GM12878 (cell line): ENCODE results near the gene CAPZB. TPM values are rescaled to one million over a fixed set of nuclear protein-coding genes. Genes with fewer than 3 reads are reported as not detected.

Source experiments
- ATAC-seq: fragments of 200-7000 bp; cut with Tn5 transposase; 3 replicates; pipeline ENCODE4 v1.9.1; 2020; ENCODE audit warnings: mild to moderate bottlenecking, moderate library complexity
- BruUV-seq: library from RNA; stranded (reverse); fragments of 400-500 nt; replicated peaks from 2 replicates; lab custom pipeline; 2021; lab: Mats Ljungman, UMichigan
- CTCF ChIA-PET: fragments of 300-600 bp; sonication (Branson Sonifier 250); formaldehyde crosslinking; extraction: SDS; loops from one replicate; lab custom pipeline; 2021; ENCODE audit warnings: inconsistent platforms; lab: Yijun Ruan, JAX
- POLR2A ChIA-PET: fragments of 350-600 bp; formaldehyde crosslinking; extraction: SDS; loops from one replicate; lab custom pipeline; 2021; ENCODE audit warnings: inconsistent platforms; lab: Charles Lee
- RAD21 ChIA-PET: fragments of 300-600 bp; sonication (Branson Sonifier 250); formaldehyde crosslinking; loops from one replicate; lab custom pipeline; 2023; ENCODE audit warnings: antibody characterized with exemption; ENCODE audit not compliant: unreplicated experiment; lab: Charles Lee
- SMC1A ChIA-PET: fragments of 300-600 bp; sonication (Branson Sonifier 250); formaldehyde crosslinking; loops from one replicate; lab custom pipeline; 2023; ENCODE audit not compliant: unreplicated experiment, uncharacterized antibody; lab: Charles Lee
- DNase-seq: peaks from one replicate; pipeline ENCODE4 v3.0.0-alpha.2; 2011; ENCODE audit warnings: low read depth, low spot score
- FAIRE-seq: peaks from 3 replicates; lab custom pipeline; 2011; peaks lifted over from hg19 to GRCh38; lab: Jason Lieb, UNC
- H2AFZ ChIP-seq: 2 replicates; pipeline ENCODE4 v1.6.0; 2011; ENCODE audit warnings: low read depth, low read length, control low read depth; ENCODE audit not compliant: control insufficient read depth
- H3K27ac ChIP-seq: 2 replicates; pipeline ENCODE4 v1.5.1; 2011; ENCODE audit warnings: control low read depth; ENCODE audit not compliant: control insufficient read depth, insufficient read depth
- H3K27me3 ChIP-seq, 2 experiments: replicated peaks in 1 of 2; 2 replicates each; pipeline versions ENCODE4 v1.6.0 to v1.6.1; 2011; ENCODE audit warnings: low read length in 1 of 2; ENCODE audit not compliant: control insufficient read depth in 2 of 2, insufficient read depth in 2 of 2
- H3K36me3 ChIP-seq, 2 experiments: 2 replicates each; pipeline ENCODE4 v1.5.1; 2011; ENCODE audit warnings: low read length in 1 of 2; ENCODE audit not compliant: control insufficient read depth in 2 of 2, insufficient read depth in 2 of 2
- H3K4me1 ChIP-seq: 2 replicates; pipeline ENCODE4 v1.6.1; 2011; ENCODE audit warnings: mild to moderate bottlenecking, low read length, moderate library complexity, mixed read lengths; ENCODE audit not compliant: control insufficient read depth, insufficient read depth
- H3K4me2 ChIP-seq: 2 replicates; pipeline ENCODE4 v1.6.0; 2011; ENCODE audit warnings: control low read depth; ENCODE audit not compliant: control insufficient read depth, insufficient read depth
- H3K4me3 ChIP-seq: fragments of 200-600 bp; sonication (generic); 2 replicates; pipeline ENCODE4 v1.5.1; 2016
- H3K79me2 ChIP-seq: 2 replicates; pipeline ENCODE4 v1.6.0; 2011; ENCODE audit warnings: low read length; ENCODE audit not compliant: control insufficient read depth, insufficient read depth
- H3K9ac ChIP-seq: 2 replicates; pipeline ENCODE4 v1.8.0; 2011; ENCODE audit warnings: low read length, control low read depth, mixed read lengths; ENCODE audit not compliant: control insufficient read depth, insufficient read depth
- H3K9me3 ChIP-seq: replicated peaks from 3 replicates; pipeline ENCODE4 v1.5.1; 2011; ENCODE audit warnings: mild to moderate bottlenecking, low read length; ENCODE audit not compliant: control insufficient read depth, insufficient read depth
- H4K20me1 ChIP-seq: 2 replicates; pipeline ENCODE4 v1.6.0; 2011; ENCODE audit not compliant: control insufficient read depth, insufficient read depth
- CREM ChIP-seq: IDR thresholded peaks from 2 replicates; pipeline ENCODE4 v1.6.1; 2014; ENCODE audit warnings: antibody characterized with exemption, low read depth
- EED ChIP-seq: sonication (generic); IDR thresholded peaks from 2 replicates; pipeline ENCODE4 v1.6.1; 2016; ENCODE audit warnings: antibody characterized with exemption, low read depth
- ETV6 ChIP-seq, 2 experiments: fragments of 450-650 bp in 1 of 2; IDR thresholded peaks in 1 of 2; conservative IDR thresholded peaks in 1 of 2; 2 replicates each; pipeline ENCODE4 v1.6.1; 2014; ENCODE audit warnings: antibody characterized with exemption in 1 of 2, borderline replicate concordance in 1 of 2, low read depth in 1 of 2, mild to moderate bottlenecking in 1 of 2, moderate library complexity in 1 of 2
- IKZF1 ChIP-seq: fragments of 450-650 bp; conservative IDR thresholded peaks from 2 replicates; pipeline ENCODE4 v1.6.1; 2017; ENCODE audit warnings: antibody characterized with exemption, mild to moderate bottlenecking
- MXI1 ChIP-seq: fragments of 150-350 bp; IDR thresholded peaks from 2 replicates; pipeline ENCODE4 v1.6.1; 2011; ENCODE audit warnings: low read depth, mild to moderate bottlenecking, inconsistent platforms, low read length, improper control_type of control experiment
- NR2C1 ChIP-seq: fragments of 450-650 bp; IDR thresholded peaks from 2 replicates; pipeline ENCODE4 v1.6.1; 2017; ENCODE audit warnings: antibody characterized with exemption, mild to moderate bottlenecking, moderate library complexity
- PAX5 ChIP-seq: IDR thresholded peaks from 2 replicates; pipeline ENCODE4 v1.6.1; 2011; ENCODE audit warnings: low read depth, low read length, borderline replicate concordance
- SPI1 ChIP-seq: IDR thresholded peaks from 2 replicates; pipeline ENCODE4 v1.6.1; 2011; ENCODE audit warnings: low read depth, mild to moderate bottlenecking, low read length, moderate library complexity, borderline replicate concordance; ENCODE audit not compliant: insufficient read depth
- ZNF687 ChIP-seq: fragments of 450-650 bp; IDR thresholded peaks from 2 replicates; pipeline ENCODE4 v1.6.1; 2017; ENCODE audit warnings: mild to moderate bottlenecking, moderate library complexity
- WGBS: methylation state at CpG from one replicate; pipeline ENCODE4 v1.1.6; 2016; ENCODE audit warnings: low lambda C conversion rate; ENCODE audit not compliant: insufficient replicate concordance, insufficient coverage; ENCODE audit errors: missing lambda C conversion rate; 5-methylcytosine and 5-hydroxymethylcytosine counted together
- in situ Hi-C: fragments of 300-500 bp; cut with MboI; formaldehyde crosslinking; loops from 9 replicates; pipeline ENCODE4 v1.14.3; 2018; ENCODE audit warnings: mixed read lengths
- intact Hi-C: fragments of 100-400 bp; cut with micrococcal nuclease; formaldehyde crosslinking; loops from one replicate; pipeline ENCODE4 v1.14.2; 2022; ENCODE audit not compliant: unreplicated experiment
- polyA plus RNA-seq, 11 experiments: library from polyadenylated mRNA; depleted of rRNA in 4 of 11; unstranded in 6 of 11; stranded (reverse) in 5 of 11; fragments of >200 nt; fragmentation: Nextera tagmentation in 4 of 11; fragmentation: Illumina TruSeq in 1 of 11; extraction: Ambion mirVana in 4 of 11; extraction: Trizol in 1 of 11; gene quantifications; 1 replicate in 1 of 11; 2 replicates in 10 of 11; pipeline versions ENCODE4 v1.2.1 to v1.2.3, GENCODE V29; 2011 to 2016; ENCODE audit warnings: inconsistent platforms in 2 of 11, missing spikeins in 2 of 11, low read depth in 1 of 11
- total RNA-seq, 4 experiments: library from RNA; depleted of rRNA in 3 of 4; stranded (reverse); fragments of >200 nt in 3 of 4; fragmentation: Illumina TruSeq in 1 of 4; extraction: Trizol in 1 of 4; gene quantifications; 2 replicates each; pipeline versions ENCODE4 v1.2.1 to v1.2.3, GENCODE V29; 2013 to 2021
- TF ChIP-seq, protein P1 (sequence below): fragments of 450-650 bp; formaldehyde crosslinking; IDR thresholded peaks from 2 replicates; pipeline ENCODE4 v1.5.0; 2022; ENCODE audit warnings: mild to moderate bottlenecking, missing genetic modification characterization

The CAPZB gene
- total and polyA plus RNA-seq, 10 of the 15 experiments (the other 5 are each of a cell fraction or from before 2014, with no cell fraction given), result 104 to 454 (median 213) TPM

- TF ChIP-seq ZNF687, result no peak
Observed at GRCh38 chr1:19315378-19316198, 169.8 kb downstream of the CAPZB start (continued).

GRCh38 chr1:19313961-19314882 is 171.1 kb downstream of the CAPZB start:
- ChIA-PET POLR2A (no interaction called here), CTCF (interaction anchor here (0.6 to 1.2 kb wide), 3 partner anchors 78 to 277 kb away, joined by 3 to 5 read pairs (median 3); no protein-coding TSS in a partner anchor), SMC1A (interaction anchor here (0.6 to 1.2 kb wide), 2 partner anchors 9 to 105 kb away, joined by 3 read pairs; no protein-coding TSS in a partner anchor), RAD21 (no interaction called here)
- H3K27ac ChIP-seq, result peak overlapping the region; percentile 80
- intact Hi-C loops (loop anchor here (5.0 to 10.0 kb wide), 3 partner anchors 62 to 341 kb away; partner anchors contain the start of genes CAPZB, EMC1 and MRTO4), in situ Hi-C loops (no loop called here)
- ATAC-seq (no peak), FAIRE-seq (no peak), DNase-seq (no peak)
- WGBS, result 5% methylated on average over 10 of the region's 10 CpGs
- H3K27me3 ChIP-seq, result no peaks in the 10 kb centered on the region
- BruUV-seq, result no TSS peak
- H3K4me3 ChIP-seq, result peak overlapping the region; percentile 83; the same call in 1 of the 2 replicates
- H3K9ac ChIP-seq, result no peak overlapping the region
- H3K4me1 ChIP-seq, result peaks cover 46% of the 10 kb centered on the region
- no peaks in the 10 kb centered on the region; the same call in 1 of the 2 replicates for H4K20me1 ChIP-seq
- peaks cover 22% of the 10 kb centered on the region for H3K79me2 ChIP-seq
- H2AFZ ChIP-seq, result no peak overlapping the region
- no peaks in the 10 kb centered on the region for H3K36me3 ChIP-seq
- H3K4me2 ChIP-seq, result peak overlapping the region; percentile 89
- H3K9me3 ChIP-seq, result no peaks in the 10 kb centered on the region
- TF ChIP-seq MXI1 (0 out of 2 replicates have a peak, but pooled peaks have one; percentile 35), EED (peak; percentile 86), IKZF1 (peak; percentile 87), ETV6 (conservative IDR thresholded peaks at IDR 0.05 in 1 of 2, IDR thresholded peaks at IDR 0.05 in 1 of 2; ENCODE audit: borderline replicate concordance in 1 of 2, low read depth in 1 of 2) (peak in 1 of 2 experiments; percentile 70; a peak in 1 of 4 replicates), PAX5 (peak; percentile 54; the same call in 1 of the 2 replicates), SPI1 (peak; percentile 86), CREM (0 out of 2 replicates have a peak, but pooled peaks have one; percentile 8), NR2C1 (no peak)
- TF ChIP-seq, protein P1, sequence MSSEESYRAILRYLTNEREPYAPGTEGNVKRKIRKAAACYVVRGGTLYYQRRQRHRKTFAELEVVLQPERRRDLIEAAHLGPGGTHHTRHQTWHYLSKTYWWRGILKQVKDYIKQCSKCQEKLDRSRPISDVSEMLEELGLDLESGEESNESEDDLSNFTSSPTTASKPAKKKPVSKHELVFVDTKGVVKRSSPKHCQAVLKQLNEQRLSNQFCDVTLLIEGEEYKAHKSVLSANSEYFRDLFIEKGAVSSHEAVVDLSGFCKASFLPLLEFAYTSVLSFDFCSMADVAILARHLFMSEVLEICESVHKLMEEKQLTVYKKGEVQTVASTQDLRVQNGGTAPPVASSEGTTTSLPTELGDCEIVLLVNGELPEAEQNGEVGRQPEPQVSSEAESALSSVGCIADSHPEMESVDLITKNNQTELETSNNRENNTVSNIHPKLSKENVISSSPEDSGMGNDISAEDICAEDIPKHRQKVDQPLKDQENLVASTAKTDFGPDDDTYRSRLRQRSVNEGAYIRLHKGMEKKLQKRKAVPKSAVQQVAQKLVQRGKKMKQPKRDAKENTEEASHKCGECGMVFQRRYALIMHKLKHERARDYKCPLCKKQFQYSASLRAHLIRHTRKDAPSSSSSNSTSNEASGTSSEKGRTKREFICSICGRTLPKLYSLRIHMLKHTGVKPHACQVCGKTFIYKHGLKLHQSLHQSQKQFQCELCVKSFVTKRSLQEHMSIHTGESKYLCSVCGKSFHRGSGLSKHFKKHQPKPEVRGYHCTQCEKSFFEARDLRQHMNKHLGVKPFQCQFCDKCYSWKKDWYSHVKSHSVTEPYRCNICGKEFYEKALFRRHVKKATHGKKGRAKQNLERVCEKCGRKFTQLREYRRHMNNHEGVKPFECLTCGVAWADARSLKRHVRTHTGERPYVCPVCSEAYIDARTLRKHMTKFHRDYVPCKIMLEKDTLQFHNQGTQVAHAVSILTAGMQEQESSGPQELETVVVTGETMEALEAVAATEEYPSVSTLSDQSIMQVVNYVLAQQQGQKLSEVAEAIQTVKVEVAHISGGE (CRISPR knock-in tag), result no peak
